Hepatocyte (in vitro differentiated cells): ENCODE measurements around the gene ELK3.

Experiments
- CTCF ChIP-seq: fragments of 200-600 bp; sonication (generic); IDR thresholded peaks from 2 replicates; pipeline ENCODE4 v1.5.1; 2016; ENCODE audit warnings: antibody characterized with exemption, mild to moderate bottlenecking; ENCODE audit not compliant: poor library complexity
- EZH2 ChIP-seq: fragments of 200-600 bp; sonication (generic); IDR thresholded peaks from 2 replicates; pipeline ENCODE4 v1.6.1; 2016; ENCODE audit warnings: antibody characterized with exemption, mild to moderate bottlenecking, borderline replicate concordance
- EZH2phosphoT487 ChIP-seq: fragments of 200-600 bp; sonication (generic); IDR thresholded peaks from one replicate; pipeline ENCODE4 v1.6.1; 2018; ENCODE audit warnings: antibody characterized with exemption, mild to moderate bottlenecking, low read depth, moderate library complexity; ENCODE audit not compliant: unreplicated experiment, severe bottlenecking

GRCh38 chr12:96194971-96195844, 1.0 kb downstream of the ELK3 start:
- no peak for TF ChIP-seq EZH2
- no peak for TF ChIP-seq CTCF
- TF ChIP-seq EZH2phosphoT487: no peak
